Measurements from ENCODE around the gene HAP1.

HAP1 gene

GRCh38 chr17:41695134-41695661, 39.2 kb downstream of the HAP1 start:
- Histone ChIP-seq H3K27ac (ENCODE audit: insufficient read depth, low read length, poor library complexity, severe bottlenecking) (no peak overlapping the region), H3K36me3 (ENCODE audit: control insufficient read depth, insufficient read depth, low read length) (peaks cover 43% of the 10 kb centered on the region)

GRCh38 chr17:41692722-41693521, 41.5 kb downstream of the HAP1 start:
- Histone ChIP-seq H3K4me1 (ENCODE audit: control insufficient read depth, insufficient read depth, low read length, poor library complexity, severe bottlenecking) (peaks cover 22% of the 10 kb centered on the region), H3K27ac (ENCODE audit: insufficient read depth, low read length, poor library complexity, severe bottlenecking) (no peak overlapping the region), H3K4me3 (ENCODE audit: insufficient read depth, low read depth, low read length, poor library complexity, severe bottlenecking) (no peak overlapping the region), H3K27me3 (replicated peaks; ENCODE audit: control insufficient read depth, insufficient read depth, low read length, poor library complexity, severe bottlenecking) (no peaks in the 10 kb centered on the region), H3K36me3 (ENCODE audit: control insufficient read depth, insufficient read depth, low read length) (peaks cover 56% of the 10 kb centered on the region), H3K9me3 (ENCODE audit: control insufficient read depth, low read length) (no peaks in the 10 kb centered on the region)
- no peak for DNase-seq

More at GRCh38 chr17:41695134-41695661, 39.2 kb downstream of the HAP1 start:
- Histone ChIP-seq H3K4me3 (ENCODE audit: insufficient read depth, low read depth, low read length, poor library complexity, severe bottlenecking) (no peak overlapping the region), H3K9me3 (ENCODE audit: control insufficient read depth, low read length) (no peaks in the 10 kb centered on the region), H3K27me3 (replicated peaks; ENCODE audit: control insufficient read depth, insufficient read depth, low read length, poor library complexity, severe bottlenecking) (no peaks in the 10 kb centered on the region), H3K4me1 (ENCODE audit: control insufficient read depth, insufficient read depth, low read length, poor library complexity, severe bottlenecking) (peaks cover 15% of the 10 kb centered on the region)
- DNase-seq = no peak

GRCh38 chr17:41691031-41691777, 43.2 kb downstream of the HAP1 start:
- Histone ChIP-seq H3K27ac (ENCODE audit: insufficient read depth, low read length, poor library complexity, severe bottlenecking) (peak overlapping the region; percentile 100), H3K9me3 (ENCODE audit: control insufficient read depth, low read length) (no peaks in the 10 kb centered on the region), H3K4me1 (ENCODE audit: control insufficient read depth, insufficient read depth, low read length, poor library complexity, severe bottlenecking) (peaks cover 29% of the 10 kb centered on the region), H3K4me3 (ENCODE audit: insufficient read depth, low read depth, low read length, poor library complexity, severe bottlenecking) (no peak overlapping the region), H3K36me3 (ENCODE audit: control insufficient read depth, insufficient read depth, low read length) (peaks cover 56% of the 10 kb centered on the region), H3K27me3 (replicated peaks; ENCODE audit: control insufficient read depth, insufficient read depth, low read length, poor library complexity, severe bottlenecking) (no peaks in the 10 kb centered on the region)
- DNase-seq = peak in 1 of 3 donors; percentile 6

- peaks cover 29% of the 10 kb centered on the region for H3K4me1 ChIP-seq (ENCODE audit: control insufficient read depth, insufficient read depth, low read length, poor library complexity, severe bottlenecking)
- peak overlapping the region; percentile 92 for H3K4me3 ChIP-seq (ENCODE audit: insufficient read depth, low read depth, low read length, poor library complexity, severe bottlenecking)
- DNase-seq = no peak
- H3K27ac ChIP-seq (ENCODE audit: insufficient read depth, low read length, poor library complexity, severe bottlenecking) = peak overlapping the region; percentile 100
- H3K9me3 ChIP-seq (ENCODE audit: control insufficient read depth, low read length) = no peaks in the 10 kb centered on the region
- H3K36me3 ChIP-seq (ENCODE audit: control insufficient read depth, insufficient read depth, low read length) = peaks cover 56% of the 10 kb centered on the region
- no peaks in the 10 kb centered on the region for H3K27me3 ChIP-seq (replicated peaks; ENCODE audit: control insufficient read depth, insufficient read depth, low read length, poor library complexity, severe bottlenecking)
Observed at GRCh38 chr17:41690497-41690896, 43.9 kb downstream of the HAP1 start.

- peak overlapping the region; percentile 92 for H3K4me3 ChIP-seq (ENCODE audit: insufficient read depth, low read depth, low read length, poor library complexity, severe bottlenecking)
- H3K9me3 ChIP-seq (ENCODE audit: control insufficient read depth, low read length) = no peaks in the 10 kb centered on the region
- peaks cover 50% of the 10 kb centered on the region for H3K36me3 ChIP-seq (ENCODE audit: control insufficient read depth, insufficient read depth, low read length)
- no peaks in the 10 kb centered on the region for H3K27me3 ChIP-seq (replicated peaks; ENCODE audit: control insufficient read depth, insufficient read depth, low read length, poor library complexity, severe bottlenecking)
- H3K4me1 ChIP-seq (ENCODE audit: control insufficient read depth, insufficient read depth, low read length, poor library complexity, severe bottlenecking) = peaks cover 29% of the 10 kb centered on the region
- H3K27ac ChIP-seq (ENCODE audit: insufficient read depth, low read length, poor library complexity, severe bottlenecking) = peak overlapping the region; percentile 100
- peak in 1 of 3 donors; percentile 42 for DNase-seq
Observed at GRCh38 chr17:41689497-41690299, 44.7 kb downstream of the HAP1 start.

- Histone ChIP-seq H3K27ac (ENCODE audit: insufficient read depth, low read length, poor library complexity, severe bottlenecking) (peak within 1 kb of the TSS; percentile 100), H3K4me1 (ENCODE audit: control insufficient read depth, insufficient read depth, low read length, poor library complexity, severe bottlenecking) (peaks cover 29% of the 10 kb centered on the region), H3K27me3 (replicated peaks; ENCODE audit: control insufficient read depth, insufficient read depth, low read length, poor library complexity, severe bottlenecking) (no peaks in the 10 kb centered on the region), H3K9me3 (ENCODE audit: control insufficient read depth, low read length) (no peaks in the 10 kb centered on the region), H3K4me3 (ENCODE audit: insufficient read depth, low read depth, low read length, poor library complexity, severe bottlenecking) (peak within 1 kb of the TSS; percentile 92), H3K36me3 (ENCODE audit: control insufficient read depth, insufficient read depth, low read length) (peaks cover 45% of the 10 kb centered on the region)
- peak; percentile 99 to 100 (median 99) for DNase-seq
Observed at GRCh38 chr17:41688641-41689496, 45.6 kb downstream of the HAP1 start, which contains the start of gene EIF1. Gene EIF1, plus strand, starts transcription at chr17:41688885. Its CDS starts 154 bp downstream, at chr17:41689039.

- no peaks in the 10 kb centered on the region for H3K9me3 ChIP-seq (ENCODE audit: control insufficient read depth, low read length)
- H3K36me3 ChIP-seq (ENCODE audit: control insufficient read depth, insufficient read depth, low read length) = peaks cover 41% of the 10 kb centered on the region
- DNase-seq = peak in 2 of 3 donors; percentile 45 to 49
- H3K27ac ChIP-seq (ENCODE audit: insufficient read depth, low read length, poor library complexity, severe bottlenecking) = peak overlapping the region; percentile 100
- no peaks in the 10 kb centered on the region for H3K27me3 ChIP-seq (replicated peaks; ENCODE audit: control insufficient read depth, insufficient read depth, low read length, poor library complexity, severe bottlenecking)
- H3K4me3 ChIP-seq (ENCODE audit: insufficient read depth, low read depth, low read length, poor library complexity, severe bottlenecking) = peak overlapping the region; percentile 92
- peaks cover 29% of the 10 kb centered on the region for H3K4me1 ChIP-seq (ENCODE audit: control insufficient read depth, insufficient read depth, low read length, poor library complexity, severe bottlenecking)
Observed at GRCh38 chr17:41687828-41688640, 46.4 kb downstream of the HAP1 start.

- DNase-seq = no peak
- Histone ChIP-seq H3K27me3 (replicated peaks; ENCODE audit: control insufficient read depth, insufficient read depth, low read length, poor library complexity, severe bottlenecking) (no peaks in the 10 kb centered on the region), H3K27ac (ENCODE audit: insufficient read depth, low read length, poor library complexity, severe bottlenecking) (no peak overlapping the region), H3K4me3 (ENCODE audit: insufficient read depth, low read depth, low read length, poor library complexity, severe bottlenecking) (no peak overlapping the region), H3K9me3 (ENCODE audit: control insufficient read depth, low read length) (no peaks in the 10 kb centered on the region), H3K4me1 (ENCODE audit: control insufficient read depth, insufficient read depth, low read length, poor library complexity, severe bottlenecking) (peaks cover 23% of the 10 kb centered on the region), H3K36me3 (ENCODE audit: control insufficient read depth, insufficient read depth, low read length) (peaks cover 23% of the 10 kb centered on the region)
Observed at GRCh38 chr17:41686281-41686680, 48.2 kb downstream of the HAP1 start.
